HG02870 (cell line): ENCODE data around the gene SORBS1.
A peak's percentile ranks its signal among the peaks of the same experiment; 100 is the strongest.

Experiments
- ATAC-seq: cut with Tn5 transposase; IDR thresholded peaks from one replicate; pipeline ENCODE4 v1.9.1; 2021; ENCODE audit warnings: mild to moderate bottlenecking, moderate library complexity; ENCODE audit not compliant: unreplicated experiment

SORBS1 gene

GRCh38 chr10:95542330-95542729, 18.8 kb downstream of the SORBS1 start:
- no peak for ATAC-seq

- no peak for ATAC-seq
Observed at GRCh38 chr10:95540514-95541052, 20.6 kb downstream of the SORBS1 start.

- no peak for ATAC-seq
Observed at GRCh38 chr10:95539560-95540284, 21.4 kb downstream of the SORBS1 start.

GRCh38 chr10:95538412-95538811, 22.8 kb downstream of the SORBS1 start:
- no peak for ATAC-seq

- no peak for ATAC-seq
Observed at GRCh38 chr10:95537542-95537927, 23.6 kb downstream of the SORBS1 start.

GRCh38 chr10:95536894-95537541, 24.2 kb downstream of the SORBS1 start:
- ATAC-seq, result no peak

- ATAC-seq, result no peak
Observed at GRCh38 chr10:95536017-95536416, 25.2 kb downstream of the SORBS1 start.

GRCh38 chr10:95535526-95535925, 25.6 kb downstream of the SORBS1 start:
- ATAC-seq, result no peak

GRCh38 chr10:95533590-95533989, 27.6 kb downstream of the SORBS1 start:
- no peak for ATAC-seq

- ATAC-seq, result no peak
Observed at GRCh38 chr10:95532536-95532935, 28.6 kb downstream of the SORBS1 start.

GRCh38 chr10:95531994-95532399, 29.2 kb downstream of the SORBS1 start:
- peak; percentile 52 for ATAC-seq

GRCh38 chr10:95531058-95531809, 29.9 kb downstream of the SORBS1 start:
- no peak for ATAC-seq

- ATAC-seq, result no peak
Observed at GRCh38 chr10:95530561-95530960, 30.6 kb downstream of the SORBS1 start.

- ATAC-seq, result no peak
Observed at GRCh38 chr10:95530029-95530428, 31.1 kb downstream of the SORBS1 start.

GRCh38 chr10:95526044-95526443, 35.1 kb downstream of the SORBS1 start:
- ATAC-seq, result no peak

- no peak for ATAC-seq
Observed at GRCh38 chr10:95525033-95525418, 36.1 kb downstream of the SORBS1 start.

GRCh38 chr10:95524358-95525032, 36.7 kb downstream of the SORBS1 start:
- no peak for ATAC-seq

- ATAC-seq, result no peak
Observed at GRCh38 chr10:95522117-95522516, 39.1 kb downstream of the SORBS1 start.

- ATAC-seq, result no peak
Observed at GRCh38 chr10:95520617-95521016, 40.6 kb downstream of the SORBS1 start.

GRCh38 chr10:95518455-95519452, 42.4 kb downstream of the SORBS1 start:
- no peak for ATAC-seq
